H9 (cell line): Measurements from ENCODE around the gene TTC31. TPM values are rescaled to one million over a fixed set of nuclear protein-coding genes. Genes with fewer than 3 reads are reported as not detected.

Source experiments
- DNase-seq: peaks from one replicate; pipeline ENCODE4 v3.0.0-alpha.2; 2017
- H2AFZ ChIP-seq: one replicate; pipeline ENCODE4 v1.6.1; 2013; ENCODE audit warnings: mild to moderate bottlenecking, low read length, control low read depth, moderate library complexity
- H2AK5ac ChIP-seq: 2 replicates; pipeline ENCODE4 v1.6.1; 2013; ENCODE audit warnings: low read length, control low read depth, mixed read lengths; ENCODE audit not compliant: insufficient read length
- H2BK120ac ChIP-seq: one replicate; pipeline ENCODE4 v1.6.1; 2013; ENCODE audit warnings: low read depth, mild to moderate bottlenecking, low read length, control low read depth, inconsistent platforms; ENCODE audit not compliant: poor library complexity, severe bottlenecking
- H2BK12ac ChIP-seq: 2 replicates; pipeline ENCODE4 v1.6.1; 2013; ENCODE audit warnings: low read length, control low read depth, mixed read lengths, low read depth; ENCODE audit not compliant: insufficient read length
- H2BK15ac ChIP-seq: 2 replicates; pipeline ENCODE4 v1.6.1; 2013; ENCODE audit warnings: low read depth, low read length, control low read depth
- H2BK20ac ChIP-seq: one replicate; pipeline ENCODE4 v1.6.1; 2013; ENCODE audit warnings: low read depth, mild to moderate bottlenecking, low read length, control low read depth, inconsistent platforms; ENCODE audit not compliant: poor library complexity, severe bottlenecking
- H2BK5ac ChIP-seq: 2 replicates; pipeline ENCODE4 v1.6.1; 2013; ENCODE audit warnings: low read length, control low read depth, mixed read lengths; ENCODE audit not compliant: insufficient read length
- H3K14ac ChIP-seq: 2 replicates; pipeline ENCODE4 v1.6.1; 2013; ENCODE audit warnings: low read length, control low read depth; ENCODE audit not compliant: insufficient read depth
- H3K18ac ChIP-seq: 2 replicates; pipeline ENCODE4 v1.6.1; 2013; ENCODE audit warnings: low read depth, mild to moderate bottlenecking, mixed read lengths, low read length, control low read depth; ENCODE audit not compliant: insufficient read length
- H3K23ac ChIP-seq: 2 replicates; pipeline ENCODE4 v1.6.1; 2013; ENCODE audit warnings: low read length, control low read depth, mixed read lengths, low read depth; ENCODE audit not compliant: insufficient read length
- H3K23me2 ChIP-seq: 2 replicates; pipeline ENCODE4 v1.6.1; 2013; ENCODE audit warnings: low read depth, mild to moderate bottlenecking, mixed read lengths, low read length, control low read depth; ENCODE audit not compliant: insufficient read length, poor library complexity, severe bottlenecking
- H3K27ac ChIP-seq: 2 replicates; pipeline ENCODE4 v1.5.1; 2013; ENCODE audit warnings: low read length, control low read depth, mixed read lengths, low read depth; ENCODE audit not compliant: insufficient read length
- H3K27me3 ChIP-seq: 2 replicates; pipeline ENCODE4 v1.6.1; 2013; ENCODE audit warnings: low read length, control low read depth, inconsistent platforms; ENCODE audit not compliant: insufficient read depth
- H3K4ac ChIP-seq: 2 replicates; pipeline ENCODE4 v1.6.1; 2013; ENCODE audit warnings: low read depth, mild to moderate bottlenecking, control low read depth, inconsistent platforms, low read length, moderate library complexity
- H3K4me1 ChIP-seq: 2 replicates; pipeline ENCODE4 v1.6.1; 2013; ENCODE audit warnings: low read length, control low read depth, inconsistent platforms; ENCODE audit not compliant: insufficient read depth
- H3K4me2 ChIP-seq: 2 replicates; pipeline ENCODE4 v1.6.1; 2013; ENCODE audit warnings: low read length, control low read depth, mixed read lengths; ENCODE audit not compliant: insufficient read length, insufficient read depth
- H3K56ac ChIP-seq: 2 replicates; pipeline ENCODE4 v1.6.1; 2013; ENCODE audit warnings: low read depth, mild to moderate bottlenecking, mixed read lengths, low read length, control low read depth; ENCODE audit not compliant: insufficient read length
- H3K79me1 ChIP-seq: 2 replicates; pipeline ENCODE4 v1.6.1; 2013; ENCODE audit warnings: low read depth, mild to moderate bottlenecking, moderate library complexity, low read length, control low read depth, inconsistent platforms; ENCODE audit not compliant: insufficient read depth, poor library complexity, severe bottlenecking
- H3K79me2 ChIP-seq: 2 replicates; pipeline ENCODE4 v1.6.1; 2013; ENCODE audit warnings: low read length, control low read depth, inconsistent platforms; ENCODE audit not compliant: insufficient read depth
- H3K9ac ChIP-seq: 2 replicates; pipeline ENCODE4 v1.6.1; 2013; ENCODE audit warnings: low read length, control low read depth, mixed read lengths; ENCODE audit not compliant: insufficient read length; ENCODE audit errors: extremely low read depth
- H3K9me3 ChIP-seq: one replicate; pipeline ENCODE4 v1.6.1; 2013; ENCODE audit warnings: low read depth, low read length, inconsistent platforms; ENCODE audit not compliant: control insufficient read depth
- H3T11ph ChIP-seq: one replicate; pipeline ENCODE4 v1.6.1; 2013; ENCODE audit warnings: mild to moderate bottlenecking, low read length, control low read depth, inconsistent platforms
- H4K20me1 ChIP-seq: one replicate; pipeline ENCODE4 v1.6.1; 2013; ENCODE audit not compliant: control insufficient read depth, insufficient read length, insufficient read depth
- H4K5ac ChIP-seq: 2 replicates; pipeline ENCODE4 v1.6.1; 2013; ENCODE audit warnings: low read depth, mild to moderate bottlenecking, mixed read lengths, low read length, control low read depth; ENCODE audit not compliant: insufficient read length
- H4K8ac ChIP-seq: replicated peaks from 2 replicates; pipeline ENCODE4 v1.6.1; 2013; ENCODE audit warnings: low read length, control low read depth, mixed read lengths, low read depth; ENCODE audit not compliant: insufficient read length
- H4K91ac ChIP-seq: 2 replicates; pipeline ENCODE4 v1.6.1; 2013; ENCODE audit warnings: low read depth, mild to moderate bottlenecking, moderate library complexity, mixed read lengths, low read length, control low read depth; ENCODE audit not compliant: insufficient read length
- H3K27ac Mint-ChIP-seq, 3 experiments: 2 replicates in 2 of 3; 3 replicates in 1 of 3; pipeline ENCODE4 v1.8.0; 2020 to 2021; ENCODE audit warnings: mixed read lengths in 3 of 3, mild to moderate bottlenecking in 1 of 3, moderate library complexity in 1 of 3
- H3K27me3 Mint-ChIP-seq: 2 replicates; pipeline ENCODE4 v1.8.0; 2021; ENCODE audit warnings: low read depth, mild to moderate bottlenecking, moderate library complexity, mixed read lengths
- H3K36me3 Mint-ChIP-seq, 3 experiments: 2 replicates in 2 of 3; 3 replicates in 1 of 3; pipeline ENCODE4 v1.8.0; 2020 to 2021; ENCODE audit warnings: low read depth in 3 of 3, mixed read lengths in 3 of 3; ENCODE audit not compliant: insufficient read depth in 1 of 3
- H3K4me1 Mint-ChIP-seq, 2 experiments: 2 replicates each; pipeline ENCODE4 v1.8.0; 2020; ENCODE audit warnings: mixed read lengths in 2 of 2
- H3K4me3 Mint-ChIP-seq, 2 experiments: 2 replicates in 1 of 2; 3 replicates in 1 of 2; pipeline ENCODE4 v1.8.0; 2020 to 2021; ENCODE audit warnings: mild to moderate bottlenecking in 2 of 2, mixed read lengths in 2 of 2, moderate library complexity in 1 of 2
- H3K9me3 Mint-ChIP-seq, 2 experiments: 2 replicates in 1 of 2; 3 replicates in 1 of 2; pipeline ENCODE4 v1.8.0; 2020; ENCODE audit warnings: mild to moderate bottlenecking in 2 of 2, mixed read lengths in 2 of 2, moderate library complexity in 1 of 2
- CTCF ChIP-seq: fragments of 200-600 bp; sonication (generic); conservative IDR thresholded peaks from 3 replicates; pipeline ENCODE4 v1.8.0; 2021; ENCODE audit warnings: antibody characterized with exemption, mild to moderate bottlenecking
- WGBS: extraction: QIAGEN DNeasy Blood & Tissue Kit; methylation state at CpG from one replicate; pipeline ENCODE4 v1.1.7; 2013; ENCODE audit warnings: missing lambda C conversion rate, low lambda C conversion rate, mixed read lengths; ENCODE audit not compliant: insufficient read length; ENCODE audit errors: extremely low coverage; 5-methylcytosine and 5-hydroxymethylcytosine counted together
- total RNA-seq: library from RNA; stranded (reverse); gene quantifications from 2 replicates; pipeline ENCODE4 v1.2.1, GENCODE V29; 2021

The TTC31 gene
- total RNA-seq, 1 experiment from 2014 or later: 33.3 TPM

GRCh38 chr2:74472086-74472944, 10.6 kb upstream of the TTC31 start, which contains the start of gene MRPL53:
TSS of gene MRPL53 (minus strand) at chr2:74472680. CDS start at chr2:74472660, 20 bp downstream.
- peak within 1 kb of the TSS; percentile 41 for H3K18ac ChIP-seq
- WGBS: no CpG with 5 or more reads among the region's 66 CpGs
- no peak within 1 kb of the TSS for H2BK120ac ChIP-seq
- H2BK12ac ChIP-seq: no peak within 1 kb of the TSS
- TF ChIP-seq CTCF: 0 out of 3 replicates have a peak, but pooled peaks have one; percentile 21
- peaks cover 3% of the 10 kb centered on the region for H3K27me3 Mint-ChIP-seq
- no peak within 1 kb of the TSS for H3T11ph ChIP-seq
- no peak within 1 kb of the TSS for H2BK15ac ChIP-seq
- H3K4me1 ChIP-seq: no peaks in the 10 kb centered on the region
- no peaks in the 10 kb centered on the region; a peak in 1 of 5 replicates for H3K9me3 Mint-ChIP-seq
- peak; percentile 94 for DNase-seq
- peak within 1 kb of the TSS; percentile 45; the same call in 1 of the 2 replicates for H3K14ac ChIP-seq
- H3K56ac ChIP-seq: no peak within 1 kb of the TSS
- no peak within 1 kb of the TSS for H2AK5ac ChIP-seq
- H2BK20ac ChIP-seq: no peak within 1 kb of the TSS
- H3K27me3 ChIP-seq: no peaks in the 10 kb centered on the region
- no peak within 1 kb of the TSS for H2BK5ac ChIP-seq
- H3K36me3 Mint-ChIP-seq: peaks cover 12 to 22% (median 19%) of the 10 kb centered on the region in 3 experiments
- peaks cover 8% of the 10 kb centered on the region for H3K23me2 ChIP-seq
- H4K91ac ChIP-seq: no peak within 1 kb of the TSS
- H3K4me2 ChIP-seq: peak within 1 kb of the TSS; percentile 82
- no peak within 1 kb of the TSS for H2AFZ ChIP-seq
- H3K9me3 ChIP-seq: no peaks in the 10 kb centered on the region
- peaks cover 11 to 12% of the 10 kb centered on the region in 2 experiments for H3K4me1 Mint-ChIP-seq
- H3K79me2 ChIP-seq: no peaks in the 10 kb centered on the region
- H3K4ac ChIP-seq: no peak within 1 kb of the TSS
- H4K5ac ChIP-seq: peak within 1 kb of the TSS; percentile 37
- peak within 1 kb of the TSS; percentile 83 for H3K27ac ChIP-seq
- H4K8ac ChIP-seq: no peak within 1 kb of the TSS
- peak within 1 kb of the TSS; percentile 98 to 99 (median 98) for H3K27ac Mint-ChIP-seq
- no peaks in the 10 kb centered on the region for H4K20me1 ChIP-seq
- peak within 1 kb of the TSS; percentile 96 to 98 for H3K4me3 Mint-ChIP-seq
- H3K9ac ChIP-seq: peak within 1 kb of the TSS; percentile 71
- H3K23ac ChIP-seq: no peak within 1 kb of the TSS
- H3K79me1 ChIP-seq: no peaks in the 10 kb centered on the region
